ENCODE measurements around the gene DNAJA2. TPM values are rescaled to one million over a fixed set of nuclear protein-coding genes. Genes with fewer than 3 reads are reported as not detected.

Gene DNAJA2
- polyA plus RNA-seq, 1 donor (not counting 4 experiments of a cell fraction or from before 2014, with no cell fraction given), result 36.3 TPM

- no peak overlapping the region for H3K9ac ChIP-seq (ENCODE audit: control insufficient read depth, extremely low read depth, insufficient read depth, low read length)
- dilution Hi-C loops (cut with MboI; ENCODE audit: extremely low pct_ligation_motif_present, low sequenced_read_pairs), result no loop called here
- no peaks in the 10 kb centered on the region for H3K9me1 ChIP-seq (ENCODE audit: control insufficient read depth, extremely low read depth, insufficient read depth, low read length)
- no peak overlapping the region for H2AFZ ChIP-seq (ENCODE audit: control insufficient read depth, low read length)
- H3K27me3 ChIP-seq (ENCODE audit: control insufficient read depth, extremely low read depth, insufficient read depth, low read length), result no peaks in the 10 kb centered on the region
- no peaks in the 10 kb centered on the region for H4K20me1 ChIP-seq (ENCODE audit: control insufficient read depth, extremely low read depth, insufficient read depth, low read length)
- no peak overlapping the region for H3K27ac ChIP-seq (ENCODE audit: control insufficient read depth, insufficient read depth, low read length)
- DNase-seq (ENCODE audit: low read depth, low spot score) (no peak), FAIRE-seq (no peak)
- no peak overlapping the region for H3K4me2 ChIP-seq (ENCODE audit: control insufficient read depth, extremely low read depth, insufficient read depth, low read depth, low read length)
- no peaks in the 10 kb centered on the region for H3K4me1 ChIP-seq (ENCODE audit: control insufficient read depth, extremely low read depth, insufficient read depth, low read length)
- no peak overlapping the region for H3K4me3 ChIP-seq (ENCODE audit: control insufficient read depth in 2 of 3, extremely low read depth in 1 of 3, insufficient read depth in 2 of 3, low read depth in 1 of 3, low read length in 3 of 3)
- no peak for TF ChIP-seq EZH2 (IDR thresholded peaks at IDR 0.05; ENCODE audit: low read length)
- no peak for TF ChIP-seq CTCF (optimal IDR thresholded peaks at IDR 0.05 in 1 of 3, IDR thresholded peaks at IDR 0.05 in 1 of 3, conservative IDR thresholded peaks at IDR 0.05 in 1 of 3; ENCODE audit: extremely low read depth in 1 of 3, insufficient read depth in 2 of 3, low read length in 3 of 3)
- H3K9me3 ChIP-seq (ENCODE audit: control insufficient read depth, low read depth, low read length), result no peaks in the 10 kb centered on the region
- peaks cover 11 to 33% of the 10 kb centered on the region in 2 experiments for H3K36me3 ChIP-seq (ENCODE audit: control insufficient read depth in 2 of 2, extremely low read depth in 1 of 2, insufficient read depth in 2 of 2, low read length in 2 of 2)
- no peaks in the 10 kb centered on the region for H3K79me2 ChIP-seq (ENCODE audit: control insufficient read depth, insufficient read depth, low read length)
Observed at GRCh38 chr16:46928811-46929210, 44.7 kb downstream of the DNAJA2 start.

- Histone ChIP-seq H2AFZ (ENCODE audit: control insufficient read depth, low read length) (no peak overlapping the region), H3K27ac (ENCODE audit: control insufficient read depth, insufficient read depth, low read length) (no peak overlapping the region), H3K27me3 (ENCODE audit: control insufficient read depth, extremely low read depth, insufficient read depth, low read length) (no peaks in the 10 kb centered on the region), H4K20me1 (ENCODE audit: control insufficient read depth, extremely low read depth, insufficient read depth, low read length) (no peaks in the 10 kb centered on the region), H3K36me3 (ENCODE audit: control insufficient read depth in 2 of 2, extremely low read depth in 1 of 2, insufficient read depth in 2 of 2, low read length in 2 of 2) (peaks cover 22 to 45% of the 10 kb centered on the region in 2 experiments), H3K79me2 (ENCODE audit: control insufficient read depth, insufficient read depth, low read length) (no peaks in the 10 kb centered on the region), H3K4me1 (ENCODE audit: control insufficient read depth, extremely low read depth, insufficient read depth, low read length) (no peaks in the 10 kb centered on the region), H3K9me1 (ENCODE audit: control insufficient read depth, extremely low read depth, insufficient read depth, low read length) (no peaks in the 10 kb centered on the region), H3K9ac (ENCODE audit: control insufficient read depth, extremely low read depth, insufficient read depth, low read length) (no peak overlapping the region), H3K4me3 (ENCODE audit: control insufficient read depth in 2 of 3, extremely low read depth in 1 of 3, insufficient read depth in 2 of 3, low read depth in 1 of 3, low read length in 3 of 3) (no peak overlapping the region), H3K4me2 (ENCODE audit: control insufficient read depth, extremely low read depth, insufficient read depth, low read depth, low read length) (no peak overlapping the region), H3K9me3 (ENCODE audit: control insufficient read depth, low read depth, low read length) (no peaks in the 10 kb centered on the region)
- DNase-seq (ENCODE audit: low read depth, low spot score) (no peak), FAIRE-seq (no peak)
- no peak for TF ChIP-seq CTCF (optimal IDR thresholded peaks at IDR 0.05 in 1 of 3, IDR thresholded peaks at IDR 0.05 in 1 of 3, conservative IDR thresholded peaks at IDR 0.05 in 1 of 3; ENCODE audit: extremely low read depth in 1 of 3, insufficient read depth in 2 of 3, low read length in 3 of 3)
- dilution Hi-C loops (cut with MboI; ENCODE audit: extremely low pct_ligation_motif_present, low sequenced_read_pairs), result no loop called here
Observed at GRCh38 chr16:46927273-46927672, 46.2 kb downstream of the DNAJA2 start.
